HG02759 (cell line): ENCODE measurements around the gene NECTIN4.

Experiments used
- ATAC-seq: cut with Tn5 transposase; IDR thresholded peaks from one replicate; pipeline ENCODE4 v1.9.1; 2021; ENCODE audit warnings: mild to moderate bottlenecking, moderate library complexity; ENCODE audit not compliant: unreplicated experiment

The NECTIN4 gene

DNA sequence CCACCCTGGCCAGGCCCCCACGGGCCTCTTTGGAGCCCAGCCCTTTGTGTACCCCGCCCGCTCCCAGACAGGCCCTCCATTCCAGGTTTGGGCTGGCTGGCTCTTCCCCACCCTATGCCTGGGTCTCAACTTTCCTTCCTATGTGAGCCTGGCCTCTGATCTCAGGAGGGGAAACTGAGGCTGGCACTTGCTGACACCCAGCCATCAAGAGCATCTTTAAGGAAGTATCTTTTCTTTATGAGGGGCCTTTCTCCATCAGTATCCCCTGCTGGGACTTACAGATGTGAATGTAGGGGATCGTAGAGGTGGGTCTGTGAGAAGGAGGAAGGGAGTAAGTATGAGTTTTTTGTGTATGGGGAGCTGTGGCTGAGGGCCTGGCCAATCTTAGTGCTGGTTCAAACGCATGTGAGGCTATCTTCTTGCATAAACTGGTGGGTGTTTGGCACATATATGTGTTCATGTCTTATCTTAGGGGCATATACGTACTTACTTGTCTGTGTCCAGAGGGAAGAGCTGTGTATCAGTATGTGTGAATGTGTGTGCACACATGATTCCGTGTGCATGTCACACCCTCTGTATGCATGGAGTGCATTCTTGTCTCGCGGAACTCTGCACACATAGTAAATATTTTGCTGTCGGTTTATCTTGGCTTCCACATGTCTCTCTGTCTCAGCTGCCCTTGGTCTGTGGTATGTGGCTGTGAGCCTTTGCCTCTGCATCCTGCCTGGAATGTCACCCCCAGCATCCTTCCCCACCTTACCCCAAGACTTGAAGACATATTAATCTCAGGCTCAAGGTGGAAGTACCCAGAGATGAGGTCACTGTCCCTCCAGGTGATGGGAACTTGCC, 5.4 kb downstream of the NECTIN4 start:
- no peak for ATAC-seq

DNA sequence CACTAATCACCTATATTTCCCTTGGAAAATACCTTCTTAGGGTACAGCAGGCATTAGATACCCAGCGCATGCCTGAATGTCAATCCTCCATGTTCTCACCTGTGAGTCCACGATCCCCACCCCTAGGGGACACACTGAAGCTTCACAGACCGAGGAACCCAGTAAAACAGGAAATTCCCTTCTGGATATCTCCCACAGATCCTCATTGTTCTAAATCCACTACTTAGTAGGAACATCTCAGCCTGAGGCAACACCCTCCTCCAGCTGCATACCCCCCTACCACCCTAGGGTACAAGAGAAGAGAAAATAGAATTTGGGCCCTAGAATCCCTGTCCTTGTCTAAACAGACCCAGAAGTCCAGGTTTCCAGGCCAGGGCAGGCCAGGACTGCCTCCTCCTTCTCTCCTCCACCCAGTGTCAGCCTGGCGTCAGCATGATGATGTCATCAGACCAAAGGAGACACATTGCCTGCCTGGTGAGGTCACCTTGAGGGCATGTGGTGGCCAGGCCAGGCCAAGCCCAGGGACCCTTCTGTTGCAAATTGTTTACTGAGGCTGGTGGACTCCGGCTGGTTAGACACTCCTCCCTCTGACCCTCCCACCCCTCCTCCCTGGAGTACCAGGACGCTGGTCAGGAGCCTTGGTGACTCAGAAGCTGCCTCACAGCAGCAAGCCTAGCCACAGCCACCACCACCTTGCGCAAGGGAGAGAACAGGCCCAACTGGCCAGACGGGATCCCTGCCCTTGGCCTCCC, 6.2 kb downstream of the NECTIN4 start:
- no peak for ATAC-seq

DNA sequence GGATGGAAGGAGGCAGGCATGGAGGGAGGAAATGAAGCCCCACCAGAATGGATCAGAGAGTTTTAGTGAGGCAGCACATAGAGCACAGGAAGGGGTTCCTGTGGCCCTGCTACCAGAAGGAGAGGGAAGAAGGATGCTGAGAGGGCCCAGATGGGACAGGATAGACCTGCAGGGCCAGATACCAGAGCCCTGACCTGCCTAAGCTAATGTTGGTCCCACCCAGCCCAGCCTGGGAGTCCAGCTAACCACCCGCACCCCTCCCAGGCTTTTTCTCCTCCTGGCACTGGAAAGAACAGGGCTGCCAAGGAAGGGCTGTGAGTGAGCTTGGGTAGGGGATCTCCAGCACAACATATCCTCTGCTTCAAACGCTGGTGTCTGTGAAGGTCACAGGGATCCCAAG, 6.9 kb downstream of the NECTIN4 start:
- ATAC-seq: no peak

DNA sequence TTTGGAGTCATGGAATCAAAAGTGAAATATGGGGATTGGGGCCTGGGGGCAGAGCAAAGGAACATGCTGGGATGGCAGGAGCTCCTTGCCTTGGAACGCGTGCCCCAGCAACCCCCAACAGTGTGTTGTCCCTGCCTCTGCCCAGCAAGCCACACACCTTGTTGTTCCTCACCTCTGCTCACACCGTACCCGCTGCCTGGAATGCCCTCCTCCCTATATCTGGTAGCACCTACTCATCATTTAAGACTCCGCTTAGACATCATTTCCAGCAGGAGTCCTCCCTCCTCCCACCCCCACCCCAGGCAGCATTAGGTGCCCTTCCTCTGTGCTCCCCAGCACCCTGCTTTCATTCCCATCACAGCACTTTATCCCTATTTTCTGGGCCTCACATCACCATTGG, 7.8 kb downstream of the NECTIN4 start:
- no peak for ATAC-seq

DNA sequence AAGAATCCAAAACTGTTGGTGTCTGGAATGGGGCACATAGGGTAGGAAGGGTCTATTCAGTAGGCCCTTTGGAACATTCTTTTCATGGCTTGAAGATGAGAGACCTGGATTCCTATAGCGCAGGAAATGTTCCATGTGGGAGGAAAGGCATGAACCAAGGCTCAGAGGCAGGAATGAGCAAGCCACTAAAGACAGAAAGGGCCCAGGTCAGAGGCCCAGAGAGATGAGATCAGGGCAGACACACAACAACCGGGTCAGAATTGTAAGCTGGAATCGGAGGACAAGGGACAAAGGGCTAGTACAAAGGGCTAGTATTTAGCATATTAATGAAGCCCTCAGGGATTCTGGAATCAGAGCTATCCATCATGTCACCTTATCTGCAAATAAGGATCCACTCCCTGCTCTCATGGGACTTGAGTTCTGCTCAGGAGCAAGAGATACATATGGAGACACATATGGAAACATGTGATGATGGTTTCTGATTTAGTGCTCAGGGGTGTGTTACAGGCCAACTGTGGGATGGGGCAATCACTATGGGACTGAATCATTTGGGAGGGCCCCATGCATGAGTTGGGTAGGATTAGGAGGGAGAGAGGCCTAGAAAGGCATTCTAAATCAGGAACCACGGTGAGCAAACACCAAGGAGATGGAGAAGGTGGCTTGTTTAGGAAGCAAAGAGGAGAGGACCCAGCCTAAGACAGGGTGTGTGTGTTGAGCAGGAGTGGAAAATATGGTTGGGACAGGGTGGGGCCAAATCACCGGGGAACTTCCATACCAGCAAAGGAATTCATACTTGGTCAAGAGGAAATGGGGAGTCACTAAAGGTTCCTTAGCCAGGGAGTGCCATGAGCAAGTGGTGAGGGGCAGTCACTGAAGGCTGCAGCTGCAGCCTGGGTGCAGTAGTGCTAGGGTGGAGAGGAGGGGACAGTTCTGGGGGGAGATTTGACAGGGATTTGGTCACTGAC, 8.6 kb downstream of the NECTIN4 start:
- no peak for ATAC-seq

DNA sequence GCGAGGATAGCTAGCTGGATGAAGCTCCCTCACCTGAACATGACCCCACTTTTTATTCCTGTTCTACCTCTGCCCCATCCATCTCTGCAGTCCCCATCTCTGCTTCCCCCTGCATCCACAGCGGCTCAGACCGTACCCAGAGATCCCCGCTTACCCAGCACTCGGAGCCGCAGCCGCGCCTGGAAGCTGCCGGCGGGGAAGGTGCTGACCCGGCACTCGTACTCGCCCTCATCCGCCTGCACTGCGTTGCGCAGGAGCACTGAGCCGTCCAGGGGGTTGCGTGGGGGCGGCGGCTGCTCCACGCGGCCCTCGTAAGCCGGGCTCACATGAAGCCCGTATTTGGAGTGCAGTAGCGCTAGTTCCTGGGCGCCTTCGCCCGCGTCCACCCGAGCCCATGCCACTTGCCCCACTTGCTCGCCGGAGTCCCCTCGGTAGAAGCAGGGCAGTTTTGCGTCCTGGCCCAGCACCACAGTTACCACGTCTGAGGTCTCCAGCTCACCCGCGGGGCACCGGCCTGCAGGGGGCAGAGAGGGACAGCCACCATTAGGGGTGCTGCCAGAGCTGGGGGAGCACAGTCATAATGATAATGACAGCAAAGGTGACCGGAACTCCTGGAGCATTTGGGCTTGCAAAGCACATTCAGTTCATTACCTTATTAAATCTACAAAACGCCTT, 9.8 kb downstream of the NECTIN4 start:
- no peak for ATAC-seq

DNA sequence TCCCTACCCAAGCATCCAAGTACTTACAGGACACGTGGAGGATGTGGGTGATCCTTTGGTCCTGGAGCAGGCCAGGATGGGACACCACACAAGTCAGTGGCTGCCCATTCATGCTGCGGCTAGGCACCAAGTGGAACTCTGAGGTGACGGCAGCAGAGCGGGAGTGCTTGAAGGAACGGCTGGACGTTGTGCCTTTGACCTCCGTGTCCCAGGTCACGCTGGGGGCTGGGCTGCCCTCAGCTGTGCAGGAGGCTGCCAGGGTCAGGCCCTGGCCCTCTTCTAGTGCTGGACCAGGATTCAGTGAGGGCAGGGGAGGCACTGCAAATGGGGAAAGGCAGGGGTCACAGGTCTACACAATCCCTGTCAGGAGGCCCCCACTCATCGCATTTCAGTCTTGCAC, 11.9 kb downstream of the NECTIN4 start:
- ATAC-seq: no peak

DNA sequence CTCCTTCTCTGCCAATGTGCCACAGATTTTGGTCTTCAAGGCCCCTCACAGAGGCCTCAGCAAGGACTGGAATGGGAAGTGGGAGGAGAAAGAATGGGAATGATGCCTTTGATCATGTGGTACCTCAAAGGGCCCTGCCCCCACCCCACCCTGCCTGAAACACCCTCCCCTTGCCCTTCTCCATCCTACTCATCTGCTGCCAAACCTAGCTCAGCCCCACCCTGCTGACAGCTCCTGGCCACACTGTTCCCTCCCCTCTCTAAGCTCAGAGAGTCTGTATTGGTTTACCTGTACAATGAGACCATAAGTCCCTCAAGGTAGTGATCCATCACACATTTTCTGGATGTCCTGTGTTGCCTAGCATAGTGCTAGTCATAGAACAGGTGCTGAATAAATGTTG, 12.9 kb downstream of the NECTIN4 start:
- ATAC-seq: no peak

DNA sequence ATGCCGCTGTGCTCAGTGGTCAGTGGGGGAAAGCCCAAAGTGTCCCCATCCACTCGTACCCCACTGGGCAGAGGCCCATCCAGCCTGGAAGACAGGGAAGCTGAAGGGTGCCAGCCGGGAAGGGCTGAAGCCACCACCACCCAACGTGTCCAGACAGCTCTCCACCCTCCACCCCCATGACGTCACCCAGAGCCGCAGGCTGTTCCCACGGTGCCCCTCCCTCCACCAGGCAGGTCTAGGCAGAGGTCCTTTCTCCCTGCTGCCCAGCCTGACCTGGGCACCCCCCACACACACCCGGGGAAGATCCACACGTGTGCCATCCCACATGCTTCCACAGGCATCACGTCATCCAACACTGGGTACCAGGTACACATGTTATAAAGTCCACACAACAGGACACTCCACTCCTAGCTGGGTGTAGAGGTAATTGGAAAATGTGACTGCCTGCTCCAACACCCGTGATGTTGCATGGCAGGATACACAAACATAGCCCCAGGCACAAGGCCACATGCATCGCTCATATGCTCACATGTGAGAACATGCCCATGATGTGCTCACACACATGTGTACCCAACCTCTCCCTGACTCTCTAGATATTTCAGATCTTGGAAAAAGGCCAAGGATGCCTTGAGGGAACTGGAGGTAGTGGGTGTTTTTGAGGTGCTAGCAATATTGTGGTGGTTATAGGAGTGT, 14.5 kb downstream of the NECTIN4 start:
- ATAC-seq: no peak

DNA sequence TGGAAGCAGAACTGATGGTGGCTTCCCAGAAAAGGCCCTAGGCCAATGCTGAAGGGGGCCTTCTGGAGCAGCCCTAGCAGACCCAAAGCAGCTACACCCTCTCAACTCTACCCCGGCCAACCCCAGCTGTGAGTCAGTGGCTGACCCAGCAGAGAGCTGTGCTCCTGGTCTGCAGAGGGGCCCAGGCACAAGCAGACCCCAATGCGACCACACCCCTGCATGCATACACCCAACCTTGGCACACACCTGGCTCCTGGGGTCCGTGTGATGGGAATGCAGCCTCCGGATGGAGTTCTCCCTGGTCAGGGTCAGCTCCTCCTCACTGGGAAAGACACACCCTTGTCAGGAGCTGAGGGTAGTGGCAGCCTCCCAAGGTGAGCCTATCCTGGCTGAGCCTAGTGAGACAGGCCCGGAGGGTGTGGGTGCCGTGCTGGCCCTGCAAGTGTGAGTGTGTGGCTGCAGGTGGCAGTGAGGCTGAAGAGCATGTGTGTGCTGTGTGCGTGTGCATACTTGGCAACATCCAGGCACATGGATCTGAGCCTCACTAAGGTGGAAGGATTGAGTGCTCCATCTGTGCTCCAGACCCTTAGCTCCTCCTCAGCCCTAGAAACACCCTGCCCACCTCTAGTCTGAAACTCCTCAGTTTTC, 15.8 kb downstream of the NECTIN4 start:
- ATAC-seq: no peak

DNA sequence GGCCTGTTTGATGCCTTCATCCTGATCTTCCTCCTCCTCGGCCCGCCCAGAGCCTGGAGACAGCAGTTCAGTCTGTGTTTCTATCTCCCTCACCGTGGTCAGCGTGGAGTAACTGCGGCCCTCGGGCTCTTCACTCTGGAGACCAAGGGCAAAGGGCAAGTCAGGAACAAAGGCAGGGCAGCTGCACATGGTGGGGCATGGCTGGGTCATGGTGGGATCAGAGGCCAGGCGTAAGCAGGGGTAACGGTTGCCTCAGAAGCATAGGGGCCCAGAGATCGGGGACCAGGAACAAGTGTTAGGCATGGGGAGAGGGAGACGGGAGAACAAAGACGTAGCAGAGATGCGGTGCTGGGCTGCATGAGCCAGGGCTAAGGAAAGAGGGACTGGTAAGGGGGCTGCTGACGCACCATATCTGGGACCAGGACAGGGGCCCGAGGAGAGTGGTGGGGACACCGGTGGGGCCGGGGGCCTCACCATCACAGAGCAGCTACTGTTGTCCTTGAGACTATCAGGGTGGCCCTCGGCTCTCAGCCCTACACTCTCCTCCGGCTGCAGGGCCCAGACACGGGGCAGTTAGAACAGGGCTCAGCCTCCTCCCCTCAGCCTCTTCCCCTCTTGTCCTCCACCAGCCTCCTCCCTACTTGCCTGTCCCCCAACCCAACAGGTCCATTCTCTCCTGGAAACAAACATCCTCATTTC, 16.5 kb downstream of the NECTIN4 start:
- ATAC-seq: no peak

DNA sequence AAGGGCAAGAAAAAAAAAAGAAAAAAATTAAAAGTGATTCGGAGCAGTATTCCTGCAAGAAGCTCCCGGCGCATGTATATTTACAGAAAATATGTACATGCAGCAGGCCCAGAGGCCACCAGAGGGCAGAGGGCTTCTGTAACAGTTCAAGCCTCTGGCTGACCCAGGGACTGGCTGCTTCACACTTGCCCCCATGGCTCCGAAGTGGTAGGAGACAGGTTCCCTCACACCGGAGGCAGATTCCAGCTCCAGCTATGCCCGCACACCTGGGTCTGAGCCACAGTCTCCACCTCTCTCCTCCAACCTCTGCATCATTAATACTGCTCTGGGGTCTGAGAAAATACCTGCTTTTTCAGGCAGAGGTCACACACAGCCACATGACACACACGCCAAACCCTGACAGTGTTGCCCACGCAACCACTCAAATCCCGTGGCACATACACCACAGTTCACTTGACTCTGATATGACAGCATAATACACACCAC, 17.4 kb downstream of the NECTIN4 start:
- ATAC-seq: no peak

DNA sequence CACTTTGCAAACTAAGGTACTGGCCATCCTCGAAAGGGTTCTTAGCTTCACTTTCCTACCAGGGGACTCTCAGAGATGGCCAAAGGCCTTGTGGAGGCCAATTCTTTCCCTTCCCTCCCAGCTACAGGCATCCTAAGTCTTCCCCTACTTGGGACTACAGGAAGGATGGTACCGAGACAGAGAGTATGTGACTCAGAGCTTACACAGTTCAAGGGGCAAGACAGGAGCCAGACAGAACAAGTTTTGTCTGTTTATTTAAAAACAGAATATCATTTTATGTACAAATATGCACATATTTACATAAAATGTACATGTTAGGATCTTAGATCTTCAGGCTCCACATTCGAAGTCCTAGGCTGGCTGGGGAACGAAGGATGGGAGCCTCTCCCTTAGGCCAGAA, 18.6 kb downstream of the NECTIN4 start:
- no peak for ATAC-seq

DNA sequence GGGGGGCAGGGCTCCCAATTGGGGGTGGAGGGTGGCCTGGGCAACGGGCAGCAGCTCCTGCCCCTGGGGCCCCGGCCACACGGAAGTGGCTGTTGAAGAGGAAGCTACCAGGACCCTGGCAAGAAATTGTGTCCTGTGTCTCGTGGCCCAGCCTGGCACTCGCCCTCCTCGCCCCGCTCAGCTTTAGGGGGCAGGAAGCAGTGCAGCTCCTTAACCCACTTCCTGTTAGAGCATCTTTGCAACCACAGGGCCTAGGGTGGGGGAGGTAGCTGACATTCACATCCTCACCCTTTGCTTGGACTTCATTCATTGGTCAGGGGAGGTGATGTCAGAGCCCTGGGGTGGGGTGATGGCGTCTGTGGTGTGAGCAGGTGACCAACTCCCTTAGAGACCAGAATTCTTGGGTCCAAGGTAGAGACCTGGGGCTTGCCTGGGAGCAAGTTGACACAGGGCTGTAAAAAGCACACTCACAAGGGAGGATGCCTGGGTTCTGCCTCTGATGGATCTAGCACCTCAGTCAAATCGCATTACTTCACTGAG, 19.6 kb downstream of the NECTIN4 start, which contains the start of gene ARHGAP30:
Gene ARHGAP30 (minus strand): TSS at position 161 of the 540 bp plus-strand sequence. CDS start 267 bp downstream, outside the sequence.
- ATAC-seq: peak; percentile 85

DNA sequence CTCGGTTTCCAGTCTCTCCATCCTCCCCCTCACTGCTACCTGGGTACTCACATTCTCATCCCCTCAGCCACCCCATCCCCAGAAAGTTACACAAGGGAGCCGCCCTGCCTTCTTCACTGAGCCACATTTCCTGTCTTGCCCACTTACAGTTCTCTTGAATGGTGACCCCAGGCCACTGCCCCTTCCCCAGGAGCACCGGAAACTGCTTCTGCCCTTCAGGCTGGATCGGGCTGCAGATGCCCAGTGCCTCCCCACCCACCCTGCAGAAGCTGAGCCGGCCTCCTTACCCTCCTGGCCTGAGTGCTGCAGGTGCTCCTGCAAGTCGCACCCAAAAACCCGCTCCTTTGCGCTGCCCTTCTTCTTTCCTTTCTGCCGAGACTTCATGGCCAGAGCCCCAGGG, 20.1 kb downstream of the NECTIN4 start:
- peak; percentile 3 for ATAC-seq

DNA sequence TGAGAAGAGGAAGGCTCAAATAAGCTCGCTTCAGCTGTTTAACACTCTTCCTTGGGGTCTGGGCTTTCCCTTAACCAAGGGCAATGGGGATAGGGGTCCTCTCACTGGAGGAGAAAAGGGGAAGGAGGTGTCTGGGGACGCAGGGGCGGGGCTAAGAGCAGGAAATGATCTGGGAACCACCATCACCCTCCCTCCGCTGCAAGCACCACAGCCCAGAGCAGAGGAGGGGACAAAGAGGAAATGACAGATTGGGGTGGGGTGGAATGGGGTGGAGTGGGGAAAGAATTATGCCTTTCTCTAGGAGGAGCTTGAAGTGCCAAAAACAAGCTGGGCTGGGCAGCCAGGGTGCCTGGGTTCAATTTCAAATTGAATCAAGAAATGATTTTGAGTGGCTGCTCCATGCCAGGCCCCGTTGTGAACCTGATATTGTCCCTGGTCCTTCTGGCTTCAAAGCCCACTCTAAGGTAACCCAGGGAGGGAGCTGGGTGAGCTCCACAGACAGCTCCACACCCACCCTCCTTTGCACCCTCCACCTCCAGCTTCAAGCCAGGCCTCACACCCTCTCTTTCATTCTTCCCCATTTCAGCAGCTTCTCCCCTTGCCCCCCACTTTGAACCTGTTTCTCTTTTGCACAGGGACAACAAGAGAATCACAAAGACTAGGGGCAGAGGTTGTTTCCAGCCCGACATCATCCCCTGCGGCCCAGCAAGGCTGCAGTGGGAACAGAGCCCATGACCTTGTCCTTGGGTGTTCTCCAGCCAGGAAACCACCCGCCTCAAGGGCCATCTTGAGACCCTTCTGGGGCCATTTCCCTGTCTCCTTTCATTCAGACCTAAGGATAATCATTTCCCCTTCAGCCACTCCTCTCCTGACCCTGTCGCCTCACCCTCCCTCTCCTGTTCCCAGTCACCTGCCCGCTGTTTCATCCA, 20.8 kb downstream of the NECTIN4 start:
- ATAC-seq: peak; percentile 55

DNA sequence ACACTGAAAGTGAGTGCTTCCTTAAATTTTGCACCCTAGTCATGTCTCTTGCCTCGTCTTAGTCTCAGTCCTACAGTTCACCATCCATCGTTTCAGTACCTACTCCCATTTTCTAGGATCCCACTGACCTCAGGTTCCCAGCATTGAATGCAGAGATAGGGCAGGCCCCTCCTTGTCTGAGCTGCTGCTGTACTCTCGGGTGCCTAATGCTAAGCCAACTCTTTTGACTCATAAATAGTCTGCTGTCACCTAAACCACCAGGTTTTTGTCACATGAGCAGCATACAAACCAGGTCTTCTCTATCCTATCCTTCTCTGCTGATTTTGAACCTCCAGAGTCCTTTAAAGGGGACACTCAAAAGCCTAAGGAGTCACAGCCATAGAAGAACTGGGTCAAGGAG, 22.7 kb downstream of the NECTIN4 start:
- no peak for ATAC-seq
